DLD1 (cell line): Measurements from ENCODE around the gene RBP7.
"Not testable (repeated sequence)": the region's sequence is repeated elsewhere in the genome, so short reads cannot be mapped to it uniquely, and the experiment has no call there.

Experiments used
- in situ Hi-C: cut with HindIII; loops from 2 replicates; pipeline ENCODE4 v1.10.0; 2017; ENCODE audit warnings: low sequenced_read_pairs

RBP7 gene

GRCh38 chr1:10028956-10029500, 32.0 kb downstream of the RBP7 start:
- in situ Hi-C loops: not testable (repeated sequence)

- in situ Hi-C loops: no loop called here
Measured at GRCh38 chr1:10031461-10031860, 34.4 kb downstream of the RBP7 start.

DNA sequence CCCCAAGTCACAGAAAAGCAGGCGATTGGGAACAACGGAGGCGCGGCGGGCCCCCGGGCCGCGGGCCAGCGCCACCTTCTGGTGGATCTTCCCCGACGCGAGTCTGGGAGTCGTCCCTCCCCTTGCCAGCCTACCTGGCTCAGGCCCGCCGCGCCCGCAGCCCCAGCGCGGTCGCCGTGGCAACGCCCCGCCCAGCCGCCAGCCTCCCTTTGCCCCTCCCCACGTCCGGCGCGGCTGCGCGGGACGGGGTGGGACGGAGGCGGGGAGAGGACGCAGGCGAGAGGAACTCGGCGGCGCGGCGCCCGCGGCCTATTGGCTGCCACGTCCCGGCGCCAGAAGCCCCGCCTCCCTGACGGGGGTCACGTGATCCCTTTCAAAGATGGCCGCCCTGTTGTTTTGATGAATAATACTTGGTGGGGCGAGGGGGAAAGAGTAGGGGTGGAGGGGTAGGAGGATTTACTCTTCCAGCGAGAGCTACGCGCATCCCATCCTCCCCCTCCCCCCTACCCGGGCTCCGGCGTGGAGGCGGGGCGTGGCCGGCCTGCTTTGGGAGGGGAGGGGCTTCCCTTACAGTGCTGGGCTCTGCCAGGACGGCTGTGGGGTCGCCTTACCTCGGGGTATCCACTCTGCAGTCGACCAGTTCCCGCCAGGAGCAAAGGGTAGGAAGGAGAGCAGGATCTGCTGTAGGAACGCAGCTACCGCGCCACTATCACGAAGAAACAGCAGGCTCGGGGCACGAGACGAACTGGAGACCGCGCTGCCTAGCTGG, 35.7 kb downstream of the RBP7 start, which contains the start of gene UBE4B:
Gene UBE4B (plus strand): TSS at position 369 of the 769 bp plus-strand sequence. CDS start 713 bp downstream, outside the sequence.
- in situ Hi-C loops: no loop called here

GRCh38 chr1:10033359-10033845, 36.4 kb downstream of the RBP7 start:
- in situ Hi-C loops: no loop called here

DNA sequence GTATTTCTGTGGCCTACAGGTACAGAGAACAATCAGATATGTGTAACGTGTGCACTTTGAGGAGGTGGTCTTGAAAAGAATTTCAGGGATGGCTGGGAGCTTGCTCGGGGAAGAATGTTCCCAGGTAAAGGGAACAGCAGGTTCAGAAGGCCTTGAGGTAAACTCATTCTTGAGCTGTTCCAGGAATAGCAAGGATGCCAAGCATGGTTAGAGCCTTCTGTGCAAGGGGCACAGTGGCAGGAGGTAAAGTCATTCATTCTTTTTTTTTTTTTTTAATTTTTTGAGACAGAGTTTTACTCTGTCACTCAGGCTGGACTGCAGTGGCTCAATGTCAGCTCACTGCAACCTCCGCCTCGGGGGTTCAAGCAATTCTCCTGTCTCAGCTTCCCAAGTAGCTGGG, 45.7 kb downstream of the RBP7 start:
- in situ Hi-C loops: no loop called here

DNA sequence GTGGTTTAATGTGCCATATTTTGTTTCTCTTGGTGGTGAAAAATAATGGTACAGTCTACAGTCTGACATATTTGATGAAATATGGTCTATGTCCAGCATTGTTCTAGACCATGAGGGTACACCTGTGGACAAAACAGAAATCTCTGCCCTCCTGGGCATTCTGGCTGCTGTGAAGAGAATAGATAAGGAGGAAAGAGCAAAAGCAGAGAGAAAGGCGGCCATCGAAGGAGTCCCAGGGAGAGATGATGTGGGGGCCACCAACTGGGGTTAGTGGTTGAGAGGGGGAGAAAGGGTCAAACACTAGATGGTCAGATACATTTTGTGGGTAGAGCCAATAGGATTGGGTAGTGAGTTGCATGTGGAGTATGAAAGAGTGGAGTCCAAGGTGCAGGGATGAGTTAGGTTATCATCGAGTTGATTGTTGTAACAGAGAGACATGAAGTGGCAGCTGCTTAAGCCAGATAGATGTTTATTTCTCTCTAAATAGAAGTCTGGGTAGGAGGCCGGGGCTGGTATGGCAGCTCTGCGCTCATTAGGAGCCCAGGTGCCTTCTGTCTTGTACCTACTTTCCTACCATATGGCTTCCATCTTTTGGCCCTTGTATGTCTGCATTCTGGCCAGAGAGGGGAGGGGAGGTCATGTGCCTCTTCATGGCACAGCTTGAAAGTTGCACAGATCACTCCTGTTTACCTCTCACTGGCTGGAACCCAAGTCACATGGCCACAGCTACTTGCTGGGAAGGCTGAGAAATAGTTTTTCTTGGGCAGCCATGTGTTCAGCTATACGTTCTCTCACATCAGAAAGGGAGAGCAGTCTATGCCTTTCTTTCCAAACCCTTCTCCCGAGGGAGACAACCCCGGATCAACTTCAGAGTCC, 48.7 kb downstream of the RBP7 start:
- in situ Hi-C loops: no loop called here

DNA sequence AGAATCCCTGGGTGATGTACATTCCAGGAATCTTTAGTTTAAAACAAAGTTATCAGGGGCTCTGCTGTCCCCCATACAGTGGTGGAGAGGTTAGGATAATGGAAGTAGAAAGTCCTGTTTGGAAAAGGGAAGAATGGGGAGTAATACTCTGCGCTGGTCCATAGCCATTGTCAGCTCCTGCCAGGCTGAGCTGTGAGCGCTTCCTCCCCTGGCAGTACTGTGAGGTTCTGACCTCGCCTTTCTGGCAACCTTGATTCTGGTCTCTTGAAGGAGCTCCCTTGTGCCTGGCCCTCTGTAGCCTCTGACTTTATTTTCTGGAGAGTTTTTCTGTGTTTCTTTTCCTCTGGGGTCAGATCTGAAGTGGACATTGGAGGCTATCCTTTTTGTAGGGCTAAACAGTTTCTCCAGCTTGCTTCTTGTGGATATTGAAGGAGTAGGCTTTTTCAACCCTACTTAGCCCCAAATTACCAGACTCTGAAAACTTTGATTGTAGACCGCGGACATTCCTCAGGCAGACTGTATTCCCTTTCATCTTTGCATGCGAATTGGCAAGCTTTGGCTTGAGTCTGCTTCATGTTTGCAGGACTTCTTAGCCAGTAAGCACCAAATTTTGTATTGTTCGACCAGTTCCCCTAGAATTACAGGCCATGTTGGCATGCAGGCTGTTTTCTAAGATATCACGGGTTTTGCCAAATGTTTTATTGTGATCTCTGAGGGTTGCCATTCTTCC, 49.5 kb downstream of the RBP7 start:
- in situ Hi-C loops: no loop called here

DNA sequence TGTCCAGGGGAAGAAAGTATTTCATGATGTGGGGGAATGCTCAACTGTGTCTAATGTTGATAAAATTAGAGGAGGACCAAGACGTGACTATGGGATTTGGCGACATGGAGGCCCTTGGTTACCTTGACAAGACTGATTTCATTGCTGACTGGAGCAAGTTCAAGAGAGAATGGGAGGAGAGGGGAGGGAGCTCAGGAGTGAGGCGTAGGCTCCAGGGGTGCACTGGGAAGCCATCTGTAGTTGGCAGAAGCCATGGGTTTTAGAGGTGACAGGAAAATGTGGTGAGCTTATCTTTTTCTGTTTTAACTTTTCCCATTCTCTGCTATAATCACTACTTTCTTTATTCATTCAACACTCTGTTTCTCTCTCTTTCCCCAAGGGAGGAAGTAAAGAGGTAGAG, 51.6 kb downstream of the RBP7 start:
- in situ Hi-C loops: no loop called here

- in situ Hi-C loops: no loop called here
Measured at GRCh38 chr1:10050611-10051010, 53.6 kb downstream of the RBP7 start.

DNA sequence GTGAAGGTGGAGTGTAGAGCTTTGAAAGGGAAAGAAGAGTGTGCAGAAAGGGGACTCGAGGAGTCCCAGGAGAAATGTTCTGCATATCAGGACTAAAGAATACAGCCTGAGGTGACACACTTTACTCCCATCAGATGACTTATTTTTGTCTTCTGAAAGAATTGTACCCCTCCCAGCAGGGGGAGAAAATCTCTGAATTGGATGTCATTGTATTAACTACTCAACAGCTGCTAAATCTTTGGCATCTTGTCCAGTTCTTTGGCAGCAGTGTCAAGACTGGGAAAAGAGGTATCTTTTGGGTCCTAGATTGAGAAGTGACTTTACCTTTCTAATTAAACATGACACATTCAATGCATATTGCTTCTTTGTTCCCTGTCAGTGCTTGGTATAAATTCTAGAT, 54.6 kb downstream of the RBP7 start:
- in situ Hi-C loops: no loop called here

DNA sequence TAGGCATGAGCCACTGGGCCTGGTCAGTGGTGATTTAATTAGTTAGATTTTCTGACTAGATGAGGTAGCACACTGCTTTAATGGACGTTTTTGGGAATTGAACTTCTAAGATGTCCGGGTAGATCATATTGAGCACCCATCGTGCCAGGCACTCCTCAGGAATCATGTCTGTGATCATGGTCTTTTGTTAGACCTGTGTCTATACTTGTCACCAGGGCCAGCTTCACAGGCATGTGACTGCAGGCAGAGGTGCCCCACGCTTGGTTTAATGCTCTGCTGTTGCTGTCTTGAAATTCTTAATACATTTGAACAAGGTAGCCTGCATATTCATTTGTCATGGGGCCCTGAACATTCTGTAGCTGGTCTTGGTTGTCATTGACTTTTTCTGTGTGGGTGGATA, 55.3 kb downstream of the RBP7 start:
- in situ Hi-C loops: no loop called here

GRCh38 chr1:10054465-10054864, 57.4 kb downstream of the RBP7 start:
- in situ Hi-C loops: no loop called here

DNA sequence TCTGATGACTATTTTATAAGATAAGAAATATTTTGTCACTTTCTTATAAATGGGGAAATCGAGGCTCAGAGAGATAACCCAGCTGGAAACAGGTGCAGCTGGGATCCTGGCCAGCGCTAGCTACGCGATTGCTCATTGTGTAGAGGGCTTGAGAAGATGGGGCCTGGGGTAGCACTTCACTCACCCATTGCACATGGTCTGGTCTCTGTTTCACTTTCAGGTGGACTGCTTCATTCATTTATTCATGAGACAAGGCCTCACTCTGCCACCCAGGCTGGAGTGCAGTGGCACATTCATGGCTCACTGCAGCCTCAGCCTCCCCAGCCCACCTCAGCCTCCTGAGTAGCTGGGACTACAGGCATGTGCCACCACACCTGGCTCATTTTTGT, 59.6 kb downstream of the RBP7 start:
- in situ Hi-C loops: no loop called here

DNA sequence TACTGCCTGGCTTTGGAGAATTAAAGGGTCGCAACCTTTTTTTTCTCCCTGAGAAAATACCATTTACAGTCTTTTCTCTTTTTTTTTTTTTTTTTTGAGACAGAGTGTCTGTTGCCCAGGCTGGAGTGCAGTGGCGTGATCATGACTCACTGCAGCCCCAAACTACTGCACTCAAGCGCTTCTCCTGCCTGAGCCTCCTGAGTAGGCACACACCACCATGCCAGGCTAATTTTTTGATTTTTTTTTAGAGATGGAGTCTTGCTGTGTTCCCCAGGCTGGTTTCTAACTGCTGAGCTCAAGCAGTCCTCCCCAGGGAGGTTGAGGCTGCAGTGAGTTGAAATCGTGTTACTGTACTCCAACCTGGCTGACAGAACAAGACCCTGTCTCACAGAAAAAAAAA, 60.3 kb downstream of the RBP7 start:
- in situ Hi-C loops: no loop called here

DNA sequence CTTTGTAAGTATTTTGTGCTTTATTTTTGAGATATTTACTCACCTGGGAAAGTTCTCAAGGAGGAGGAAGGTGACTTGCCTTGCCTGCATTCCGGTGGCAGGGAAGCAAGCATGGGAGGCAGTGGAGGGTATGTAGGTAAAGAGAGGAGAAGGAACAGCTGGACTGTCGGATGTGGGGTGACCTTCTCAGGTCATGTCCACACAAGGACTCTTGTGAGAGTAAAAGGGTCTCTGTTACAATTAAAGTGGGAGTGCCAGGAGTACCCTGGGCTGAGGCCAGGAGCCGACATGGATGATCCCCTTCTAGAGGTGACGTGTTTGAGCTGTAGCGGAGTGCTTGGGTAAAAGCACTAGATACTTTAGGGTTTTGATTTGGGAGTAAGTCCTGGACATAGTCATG, 60.8 kb downstream of the RBP7 start:
- in situ Hi-C loops: no loop called here

GRCh38 chr1:10059342-10059718, 62.3 kb downstream of the RBP7 start:
- in situ Hi-C loops: no loop called here

DNA sequence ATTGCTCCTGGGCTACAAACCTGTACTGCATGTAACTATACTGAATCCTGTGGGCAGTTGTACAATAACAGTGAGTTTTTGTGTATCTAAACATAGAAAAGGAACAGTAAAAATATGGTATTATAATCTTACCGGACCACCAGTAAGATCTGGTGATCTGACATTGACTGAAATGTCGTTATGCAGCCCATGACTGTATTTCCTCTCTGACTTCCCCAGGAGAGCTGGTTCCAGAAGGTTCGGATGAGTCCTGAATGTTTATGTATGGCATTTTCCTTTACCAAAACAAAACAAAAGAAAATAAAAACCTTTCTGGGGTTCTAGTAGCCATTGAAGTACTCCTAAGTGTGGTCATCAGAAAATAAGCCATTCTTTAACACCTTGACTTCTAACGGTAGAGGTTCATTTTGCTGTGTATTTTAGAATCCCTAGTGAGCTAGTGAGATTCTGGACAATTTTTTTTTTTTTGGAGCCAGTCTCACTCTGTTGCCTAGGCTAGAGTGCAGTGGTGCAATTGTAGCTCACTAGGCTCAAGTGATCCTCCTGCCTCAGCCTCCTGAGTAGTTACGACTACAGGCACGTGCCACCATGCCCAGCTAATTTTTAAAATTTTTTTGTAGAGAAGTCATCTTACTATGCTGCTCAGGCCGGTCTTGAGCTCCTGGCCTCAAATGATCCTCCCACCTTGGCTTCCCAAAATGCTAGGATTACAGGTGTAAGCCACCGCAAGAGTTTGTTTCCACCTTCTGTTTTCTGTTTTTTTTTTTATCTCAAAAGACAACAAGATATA, 63.5 kb downstream of the RBP7 start:
- in situ Hi-C loops: no loop called here

DNA sequence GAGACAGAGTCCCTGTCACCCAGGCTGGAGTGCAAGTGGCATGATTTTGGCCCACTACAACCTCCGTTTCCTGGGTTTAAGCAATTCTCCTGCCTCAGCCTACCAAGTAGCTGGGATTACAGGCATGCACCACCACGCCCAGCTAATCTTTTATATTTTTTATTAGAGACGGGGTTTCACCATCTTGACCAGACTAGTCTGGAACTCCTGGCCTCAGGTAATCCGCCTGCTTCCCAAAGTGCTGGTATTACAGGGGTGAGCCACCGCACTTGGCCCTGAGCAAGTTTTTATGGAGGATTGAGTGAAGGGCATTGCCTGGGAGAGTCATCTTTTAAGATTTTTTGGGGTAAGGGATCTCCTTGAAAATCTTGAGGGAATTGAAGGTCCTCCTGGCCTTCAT, 64.2 kb downstream of the RBP7 start:
- in situ Hi-C loops: no loop called here

DNA sequence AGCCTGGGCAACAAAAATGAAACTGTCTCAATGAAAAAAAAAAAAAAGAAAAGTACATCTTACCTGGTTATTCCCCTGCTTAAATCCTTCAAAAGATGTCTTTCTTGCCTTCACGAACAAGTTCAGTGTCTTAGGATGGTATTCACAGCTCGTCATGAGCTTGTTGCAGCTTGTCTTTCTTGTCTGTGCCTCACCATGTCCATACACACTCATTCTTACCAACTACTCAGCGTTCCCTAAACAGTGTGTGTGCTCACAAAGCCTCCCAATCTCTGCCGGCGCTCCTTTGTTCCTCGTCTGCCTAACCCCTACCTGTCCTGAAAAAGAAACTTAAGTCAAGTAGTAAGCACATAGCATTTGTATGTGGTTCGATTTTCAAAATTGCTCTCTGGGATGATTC, 66.8 kb downstream of the RBP7 start:
- in situ Hi-C loops: no loop called here
